SK-N-SH (cell line): Measurements from ENCODE around the gene RASA1. TPM values are rescaled to one million over a fixed set of nuclear protein-coding genes. Genes with fewer than 3 reads are reported as not detected.

Source experiments
- CTCF ChIA-PET: fragments of 300-600, 350-600 bp; formaldehyde crosslinking; extraction: SDS; loops from one replicate; lab custom pipeline; 2021; lab: Yijun Ruan, JAX
- POLR2A ChIA-PET: fragments of 350-600 bp; sonication (Branson Sonifier 250); formaldehyde crosslinking; extraction: SDS; loops from one replicate; lab custom pipeline; 2020; ENCODE audit warnings: antibody characterized with exemption, inconsistent platforms; lab: Yijun Ruan, JAX
- DNase-seq: peaks from one replicate; pipeline ENCODE4 v3.0.0; 2012
- H2AFZ ChIP-seq: fragments of 200-600 bp; sonication (generic); 2 replicates; pipeline ENCODE4 v1.8.1; 2016; ENCODE audit warnings: antibody characterized with exemption, mild to moderate bottlenecking, low read depth
- H3F3A ChIP-seq: fragments of 200-600 bp; sonication (generic); replicated peaks from 2 replicates; pipeline ENCODE3; 2016; ENCODE audit warnings: antibody characterized with exemption, mild to moderate bottlenecking; ENCODE audit not compliant: insufficient read depth
- H3K27ac ChIP-seq, 2 experiments: fragments of 200-500 bp in 1 of 2; fragments of 200-600 bp in 1 of 2; sonication (Bioruptor generic) in 1 of 2; sonication (generic), shearing (Covaris generic) in 1 of 2; 2 replicates each; pipeline versions ENCODE4 v1.5.1 to v1.6.1; 2014 to 2016; ENCODE audit warnings: low read depth in 2 of 2, inconsistent platforms in 1 of 2, low read length in 1 of 2, mild to moderate bottlenecking in 1 of 2, mixed read lengths in 1 of 2
- H3K27me3 ChIP-seq: fragments of 200-600 bp; sonication (generic), shearing (Covaris generic); 2 replicates; pipeline ENCODE4 v1.6.1; 2016; ENCODE audit warnings: mixed run types; ENCODE audit not compliant: insufficient read depth
- H3K36me3 ChIP-seq, 2 experiments: fragments of 200-500 bp in 1 of 2; fragments of 200-600 bp in 1 of 2; sonication (Bioruptor generic) in 1 of 2; sonication (generic) in 1 of 2; replicated peaks in 1 of 2; 2 replicates each; pipeline versions ENCODE3 to v1.5.1; 2014 to 2016; ENCODE audit warnings: low read length in 1 of 2, mild to moderate bottlenecking in 1 of 2; ENCODE audit not compliant: insufficient read depth in 2 of 2, control insufficient read depth in 1 of 2
- H3K4me1 ChIP-seq, 2 experiments: fragments of 200-500 bp in 1 of 2; fragments of 200-600 bp in 1 of 2; sonication (Bioruptor generic) in 1 of 2; sonication (generic), shearing (Covaris generic) in 1 of 2; 2 replicates each; pipeline versions ENCODE4 v1.5.1 to v1.6.1; 2014 to 2016; ENCODE audit warnings: low read depth in 1 of 2, low read length in 1 of 2, mixed run types in 1 of 2; ENCODE audit not compliant: insufficient read depth in 2 of 2, control insufficient read depth in 1 of 2
- H3K4me2 ChIP-seq: fragments of 200-600 bp; sonication (generic), shearing (Covaris generic); 2 replicates; pipeline ENCODE4 v1.6.1; 2017; ENCODE audit warnings: mixed run types
- H3K4me3 ChIP-seq, 2 experiments: fragments of 200-500 bp in 1 of 2; fragments of 200-600 bp in 1 of 2; sonication (Bioruptor generic) in 1 of 2; sonication (generic), shearing (Covaris generic) in 1 of 2; 2 replicates each; pipeline versions ENCODE4 v1.5.1 to v1.8.1; 2014 to 2016; ENCODE audit warnings: low read depth in 2 of 2, inconsistent platforms in 1 of 2, low read length in 1 of 2, mild to moderate bottlenecking in 1 of 2, mixed read lengths in 1 of 2, moderate library complexity in 1 of 2
- H3K79me2 ChIP-seq: fragments of 200-600 bp; sonication (generic); 2 replicates; pipeline ENCODE4 v1.8.1; 2017; ENCODE audit warnings: mild to moderate bottlenecking; ENCODE audit not compliant: insufficient read depth
- H3K9ac ChIP-seq: fragments of 200-600 bp; sonication (generic); 2 replicates; pipeline ENCODE4 v1.6.1; 2017; ENCODE audit warnings: mixed run types
- H3K9me2 ChIP-seq: fragments of 200-600 bp; sonication (generic); 2 replicates; pipeline ENCODE4 v1.6.1; 2017; ENCODE audit warnings: mixed run types
- H3K9me3 ChIP-seq: fragments of 200-600 bp; sonication (generic); 2 replicates; pipeline ENCODE4 v1.6.1; 2017; ENCODE audit warnings: mixed run types, mild to moderate bottlenecking, moderate library complexity
- H4K20me1 ChIP-seq: fragments of 200-600 bp; sonication (generic); 2 replicates; pipeline ENCODE4 v1.6.1; 2017; ENCODE audit warnings: mild to moderate bottlenecking, mixed run types; ENCODE audit not compliant: insufficient read depth
- ELF1 ChIP-seq: IDR thresholded peaks from 2 replicates; pipeline ENCODE4 v1.4.0; 2012
- EP300 ChIP-seq, 2 experiments: IDR thresholded peaks; 2 replicates each; pipeline versions ENCODE4 v1.4.0 to v1.6.1; 2012; ENCODE audit warnings: borderline replicate concordance in 1 of 2, low read depth in 1 of 2, low read length in 1 of 2
- FOSL2 ChIP-seq: IDR thresholded peaks from 2 replicates; pipeline ENCODE4 v1.4.0; 2012; ENCODE audit warnings: low read depth, mild to moderate bottlenecking, moderate library complexity, borderline replicate concordance
- JUND ChIP-seq: IDR thresholded peaks from 2 replicates; pipeline ENCODE4 v1.4.0; 2012
- MEF2A ChIP-seq: IDR thresholded peaks from 2 replicates; pipeline ENCODE4 v1.4.0; 2012; ENCODE audit warnings: low read depth, borderline replicate concordance
- POLR2AphosphoS5 ChIP-seq: IDR thresholded peaks from 2 replicates; pipeline ENCODE4 v1.6.1; 2012; ENCODE audit warnings: low read depth, low read length
- RXRA ChIP-seq: IDR thresholded peaks from 2 replicates; pipeline ENCODE4 v1.4.0; 2012; ENCODE audit warnings: low read depth, mild to moderate bottlenecking, borderline replicate concordance
- SIN3A ChIP-seq: IDR thresholded peaks from 2 replicates; pipeline ENCODE4 v1.6.1; 2012; ENCODE audit warnings: low read depth, mild to moderate bottlenecking, low read length, moderate library complexity, borderline replicate concordance
- SMC3 ChIP-seq: IDR thresholded peaks from 2 replicates; pipeline ENCODE4 v1.6.1; 2012; ENCODE audit warnings: low read depth, low read length, improper control_type of control experiment
- TCF12 ChIP-seq: IDR thresholded peaks from 2 replicates; pipeline ENCODE4 v1.4.0; 2012
- TEAD4 ChIP-seq: IDR thresholded peaks from 2 replicates; pipeline ENCODE4 v1.4.0; 2012; ENCODE audit warnings: mild to moderate bottlenecking, borderline replicate concordance; ENCODE audit not compliant: insufficient read depth
- WGBS: methylation state at CpG from one replicate; pipeline ENCODE4 v1.1.6; 2017; ENCODE audit warnings: low lambda C conversion rate; 5-methylcytosine and 5-hydroxymethylcytosine counted together
- polyA plus RNA-seq, 3 experiments: library from polyadenylated mRNA; depleted of rRNA; stranded (reverse); fragments of >200 nt; gene quantifications; 2 replicates each; pipeline ENCODE4 v1.2.3, GENCODE V29; 2012
- TF ChIP-seq, protein P1 (sequence below): fragments of 150-350 bp; IDR thresholded peaks from 2 replicates; pipeline ENCODE4 v1.6.1; 2017; ENCODE audit warnings: antibody characterized with exemption, low read length, low read depth, borderline replicate concordance
- TF ChIP-seq, protein P2 (sequence below): IDR thresholded peaks from 2 replicates; pipeline ENCODE4 v1.4.0; 2012; ENCODE audit warnings: low read depth, borderline replicate concordance
- TF ChIP-seq, protein P3 (sequence below): IDR thresholded peaks from 2 replicates; pipeline ENCODE4 v1.6.1; 2012; ENCODE audit warnings: mild to moderate bottlenecking, low read depth, low read length, moderate library complexity
- TF ChIP-seq, protein P4 (sequence below): IDR thresholded peaks from 2 replicates; pipeline ENCODE4 v1.4.0; 2012; ENCODE audit warnings: low read depth
- TF ChIP-seq, protein P5 (sequence below): IDR thresholded peaks from 2 replicates; pipeline ENCODE4; 2012
- TF ChIP-seq, protein P6 (sequence below): fragments of 200-600 bp; sonication (generic); IDR thresholded peaks from 2 replicates; pipeline ENCODE4 v1.6.1; 2017; ENCODE audit warnings: antibody characterized with exemption, mild to moderate bottlenecking, moderate library complexity

Gene RASA1
- polyA plus RNA-seq, 1 of the 3 experiments (the other 2 are of a cell fraction) = 49.1 TPM

DNA sequence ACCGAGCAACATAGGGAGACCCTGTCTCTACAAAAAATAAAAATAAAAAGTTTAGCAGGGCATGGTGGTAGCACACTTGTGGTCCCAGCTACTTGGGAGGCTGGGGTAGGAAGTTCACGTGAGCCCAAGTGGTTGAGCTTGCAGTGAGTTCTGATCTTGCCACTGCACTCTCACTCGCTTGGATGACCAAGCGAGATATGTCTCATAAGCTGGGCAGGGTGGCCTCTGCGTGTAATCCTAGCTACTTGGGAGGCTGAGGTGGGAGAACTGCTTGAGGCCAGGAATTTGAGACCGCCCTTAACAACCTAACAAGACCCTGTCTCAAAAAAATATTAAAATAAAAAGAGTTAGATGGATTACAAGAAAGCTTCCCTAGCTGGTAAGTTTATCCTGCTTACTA, 32.5 kb downstream of the RASA1 start:
- H3K4me2 ChIP-seq = peak overlapping the region; percentile 23; the same call in 1 of the 2 replicates

DNA sequence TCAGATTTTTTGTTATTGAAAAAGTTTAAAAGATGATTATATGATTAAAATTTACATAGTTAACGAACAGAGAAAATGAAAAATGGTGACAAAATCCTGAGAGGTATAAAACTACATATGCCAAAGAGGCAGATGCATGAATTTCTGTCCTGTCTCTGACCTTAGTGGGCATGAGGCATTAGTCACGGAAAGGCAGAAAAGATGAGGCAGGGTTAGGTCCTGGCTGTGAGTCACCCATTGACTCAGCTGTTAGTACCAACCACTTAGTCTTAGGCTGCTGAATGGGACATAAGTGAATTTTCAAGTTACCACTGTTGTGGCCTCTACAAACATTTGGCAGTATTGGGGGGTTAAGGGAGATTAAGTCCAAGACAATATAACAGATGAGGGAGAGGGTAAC, 33.1 kb downstream of the RASA1 start:
- no peak overlapping the region for H3K4me2 ChIP-seq
- H3K9ac ChIP-seq = no peak overlapping the region
- no peaks in the 10 kb centered on the region for H3K9me2 ChIP-seq
- peaks cover 29% of the 10 kb centered on the region for H3F3A ChIP-seq
- no peaks in the 10 kb centered on the region; the same call in 1 of the 2 replicates for H3K9me3 ChIP-seq
- H3K36me3 ChIP-seq = peaks cover 3 to 48% of the 10 kb centered on the region in 2 experiments
- 10% methylated on average over 2 of the region's 2 CpGs for WGBS
- POLR2A ChIA-PET = no interaction called here
- H2AFZ ChIP-seq = no peak overlapping the region
- H3K79me2 ChIP-seq = peaks cover 93% of the 10 kb centered on the region
- peaks cover 51% of the 10 kb centered on the region for H4K20me1 ChIP-seq
- no peak overlapping the region for H3K4me3 ChIP-seq
- peaks cover 0 to 9% of the 10 kb centered on the region in 2 experiments; a peak in 2 of 4 replicates for H3K4me1 ChIP-seq
- peak overlapping the region in 1 of 2 experiments; percentile 59; a peak in 3 of 4 replicates for H3K27ac ChIP-seq
- peak; percentile 2 for DNase-seq
- CTCF ChIA-PET = no interaction called here
- H3K27me3 ChIP-seq = no peaks in the 10 kb centered on the region
- TF ChIP-seq FOSL2 (peak; percentile 98), MEF2A (no peak), JUND (peak; percentile 96), TEAD4 (peak; percentile 22; the same call in 1 of the 2 replicates), SMC3 (no peak), TCF12 (peak; percentile 82), POLR2AphosphoS5 (peak; percentile 53; the same call in 1 of the 2 replicates), ELF1 (no peak), SIN3A (peak; percentile 54; the same call in 1 of the 2 replicates), EP300 (IDR thresholded peaks at IDR 0.05; ENCODE audit: borderline replicate concordance in 1 of 2, low read depth in 1 of 2, low read length in 1 of 2) (peak in 1 of 2 experiments; percentile 54; a peak in 1 of 4 replicates), RXRA (peak; percentile 95)
- TF ChIP-seq, protein P1, sequence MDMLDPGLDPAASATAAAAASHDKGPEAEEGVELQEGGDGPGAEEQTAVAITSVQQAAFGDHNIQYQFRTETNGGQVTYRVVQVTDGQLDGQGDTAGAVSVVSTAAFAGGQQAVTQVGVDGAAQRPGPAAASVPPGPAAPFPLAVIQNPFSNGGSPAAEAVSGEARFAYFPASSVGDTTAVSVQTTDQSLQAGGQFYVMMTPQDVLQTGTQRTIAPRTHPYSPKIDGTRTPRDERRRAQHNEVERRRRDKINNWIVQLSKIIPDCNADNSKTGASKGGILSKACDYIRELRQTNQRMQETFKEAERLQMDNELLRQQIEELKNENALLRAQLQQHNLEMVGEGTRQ = no peak
- TF ChIP-seq, protein P2, sequence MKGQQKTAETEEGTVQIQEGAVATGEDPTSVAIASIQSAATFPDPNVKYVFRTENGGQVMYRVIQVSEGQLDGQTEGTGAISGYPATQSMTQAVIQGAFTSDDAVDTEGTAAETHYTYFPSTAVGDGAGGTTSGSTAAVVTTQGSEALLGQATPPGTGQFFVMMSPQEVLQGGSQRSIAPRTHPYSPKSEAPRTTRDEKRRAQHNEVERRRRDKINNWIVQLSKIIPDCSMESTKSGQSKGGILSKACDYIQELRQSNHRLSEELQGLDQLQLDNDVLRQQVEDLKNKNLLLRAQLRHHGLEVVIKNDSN = no peak
- TF ChIP-seq, protein P3, sequence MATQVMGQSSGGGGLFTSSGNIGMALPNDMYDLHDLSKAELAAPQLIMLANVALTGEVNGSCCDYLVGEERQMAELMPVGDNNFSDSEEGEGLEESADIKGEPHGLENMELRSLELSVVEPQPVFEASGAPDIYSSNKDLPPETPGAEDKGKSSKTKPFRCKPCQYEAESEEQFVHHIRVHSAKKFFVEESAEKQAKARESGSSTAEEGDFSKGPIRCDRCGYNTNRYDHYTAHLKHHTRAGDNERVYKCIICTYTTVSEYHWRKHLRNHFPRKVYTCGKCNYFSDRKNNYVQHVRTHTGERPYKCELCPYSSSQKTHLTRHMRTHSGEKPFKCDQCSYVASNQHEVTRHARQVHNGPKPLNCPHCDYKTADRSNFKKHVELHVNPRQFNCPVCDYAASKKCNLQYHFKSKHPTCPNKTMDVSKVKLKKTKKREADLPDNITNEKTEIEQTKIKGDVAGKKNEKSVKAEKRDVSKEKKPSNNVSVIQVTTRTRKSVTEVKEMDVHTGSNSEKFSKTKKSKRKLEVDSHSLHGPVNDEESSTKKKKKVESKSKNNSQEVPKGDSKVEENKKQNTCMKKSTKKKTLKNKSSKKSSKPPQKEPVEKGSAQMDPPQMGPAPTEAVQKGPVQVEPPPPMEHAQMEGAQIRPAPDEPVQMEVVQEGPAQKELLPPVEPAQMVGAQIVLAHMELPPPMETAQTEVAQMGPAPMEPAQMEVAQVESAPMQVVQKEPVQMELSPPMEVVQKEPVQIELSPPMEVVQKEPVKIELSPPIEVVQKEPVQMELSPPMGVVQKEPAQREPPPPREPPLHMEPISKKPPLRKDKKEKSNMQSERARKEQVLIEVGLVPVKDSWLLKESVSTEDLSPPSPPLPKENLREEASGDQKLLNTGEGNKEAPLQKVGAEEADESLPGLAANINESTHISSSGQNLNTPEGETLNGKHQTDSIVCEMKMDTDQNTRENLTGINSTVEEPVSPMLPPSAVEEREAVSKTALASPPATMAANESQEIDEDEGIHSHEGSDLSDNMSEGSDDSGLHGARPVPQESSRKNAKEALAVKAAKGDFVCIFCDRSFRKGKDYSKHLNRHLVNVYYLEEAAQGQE = 0 out of 2 replicates have a peak, but pooled peaks have one; percentile 38
- TF ChIP-seq, protein P4, sequence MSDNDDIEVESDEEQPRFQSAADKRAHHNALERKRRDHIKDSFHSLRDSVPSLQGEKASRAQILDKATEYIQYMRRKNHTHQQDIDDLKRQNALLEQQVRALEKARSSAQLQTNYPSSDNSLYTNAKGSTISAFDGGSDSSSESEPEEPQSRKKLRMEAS = peak; percentile 51; the same call in 1 of the 2 replicates
- TF ChIP-seq, protein P5, sequence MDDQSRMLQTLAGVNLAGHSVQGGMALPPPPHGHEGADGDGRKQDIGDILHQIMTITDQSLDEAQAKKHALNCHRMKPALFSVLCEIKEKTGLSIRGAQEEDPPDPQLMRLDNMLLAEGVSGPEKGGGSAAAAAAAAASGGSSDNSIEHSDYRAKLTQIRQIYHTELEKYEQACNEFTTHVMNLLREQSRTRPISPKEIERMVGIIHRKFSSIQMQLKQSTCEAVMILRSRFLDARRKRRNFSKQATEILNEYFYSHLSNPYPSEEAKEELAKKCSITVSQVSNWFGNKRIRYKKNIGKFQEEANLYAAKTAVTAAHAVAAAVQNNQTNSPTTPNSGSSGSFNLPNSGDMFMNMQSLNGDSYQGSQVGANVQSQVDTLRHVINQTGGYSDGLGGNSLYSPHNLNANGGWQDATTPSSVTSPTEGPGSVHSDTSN = peak; percentile 60; the same call in 1 of the 2 replicates

More for the DNA sequence above, 32.5 kb downstream of the RASA1 start:
- H3K4me1 ChIP-seq = peaks cover 0 to 9% of the 10 kb centered on the region in 2 experiments; a peak in 2 of 4 replicates
- H3K79me2 ChIP-seq = peaks cover 93% of the 10 kb centered on the region
- no peaks in the 10 kb centered on the region; the same call in 1 of the 2 replicates for H3K9me3 ChIP-seq
- peaks cover 29% of the 10 kb centered on the region for H3F3A ChIP-seq
- WGBS = 78% methylated on average over 6 of the region's 6 CpGs
- ChIA-PET CTCF (no interaction called here), POLR2A (no interaction called here)
- peaks cover 55% of the 10 kb centered on the region for H4K20me1 ChIP-seq
- no peak overlapping the region for H3K4me3 ChIP-seq
- H3K27me3 ChIP-seq = no peaks in the 10 kb centered on the region
- no peak overlapping the region for H3K9ac ChIP-seq
- no peaks in the 10 kb centered on the region for H3K9me2 ChIP-seq
- TF ChIP-seq, protein P6, sequence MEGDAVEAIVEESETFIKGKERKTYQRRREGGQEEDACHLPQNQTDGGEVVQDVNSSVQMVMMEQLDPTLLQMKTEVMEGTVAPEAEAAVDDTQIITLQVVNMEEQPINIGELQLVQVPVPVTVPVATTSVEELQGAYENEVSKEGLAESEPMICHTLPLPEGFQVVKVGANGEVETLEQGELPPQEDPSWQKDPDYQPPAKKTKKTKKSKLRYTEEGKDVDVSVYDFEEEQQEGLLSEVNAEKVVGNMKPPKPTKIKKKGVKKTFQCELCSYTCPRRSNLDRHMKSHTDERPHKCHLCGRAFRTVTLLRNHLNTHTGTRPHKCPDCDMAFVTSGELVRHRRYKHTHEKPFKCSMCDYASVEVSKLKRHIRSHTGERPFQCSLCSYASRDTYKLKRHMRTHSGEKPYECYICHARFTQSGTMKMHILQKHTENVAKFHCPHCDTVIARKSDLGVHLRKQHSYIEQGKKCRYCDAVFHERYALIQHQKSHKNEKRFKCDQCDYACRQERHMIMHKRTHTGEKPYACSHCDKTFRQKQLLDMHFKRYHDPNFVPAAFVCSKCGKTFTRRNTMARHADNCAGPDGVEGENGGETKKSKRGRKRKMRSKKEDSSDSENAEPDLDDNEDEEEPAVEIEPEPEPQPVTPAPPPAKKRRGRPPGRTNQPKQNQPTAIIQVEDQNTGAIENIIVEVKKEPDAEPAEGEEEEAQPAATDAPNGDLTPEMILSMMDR = no peak
- H3K36me3 ChIP-seq = peaks cover 3 to 45% of the 10 kb centered on the region in 2 experiments
- DNase-seq = no peak
- H2AFZ ChIP-seq = no peak overlapping the region
- H3K27ac ChIP-seq = peak overlapping the region in 1 of 2 experiments; percentile 59; a peak in 2 of 4 replicates
